HG02981 (cell line): ENCODE measurements around the gene ZNF331.
"Not testable (repeated sequence)": the region's sequence is repeated elsewhere in the genome, so short reads cannot be mapped to it uniquely, and the experiment has no call there.

ENCODE experiments used
- ATAC-seq: cut with Tn5 transposase; IDR thresholded peaks from one replicate; pipeline ENCODE4 v1.9.1; 2021; ENCODE audit warnings: mild to moderate bottlenecking, moderate library complexity; ENCODE audit not compliant: unreplicated experiment

ZNF331 gene

GRCh38 chr19:53537521-53538377 lies at the start of gene ZNF331:
ZNF331 (plus strand) TSS chr19:53538145; CDS start chr19:53569377, 31,232 bp downstream.
- peak; percentile 67 for ATAC-seq

DNA sequence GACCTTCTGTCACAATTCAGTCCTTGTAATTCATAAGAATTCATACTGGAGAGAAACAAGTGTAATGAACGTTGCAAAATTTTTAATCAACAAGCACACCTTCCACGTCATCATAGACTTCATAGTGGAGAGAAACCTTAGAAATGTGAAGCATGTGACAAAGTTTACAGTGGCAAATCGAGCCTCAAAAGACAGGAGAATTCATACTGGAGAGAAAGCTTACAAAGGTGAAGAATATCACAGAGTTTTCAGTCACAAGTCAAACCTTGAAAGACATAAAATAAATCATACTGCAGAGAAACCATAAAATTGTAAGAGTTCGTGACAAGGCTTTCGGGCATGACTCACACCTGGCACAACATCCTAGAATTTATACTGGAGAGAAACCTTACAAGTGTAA lies 45.8 kb upstream of the ZNF331 start:
- no peak for ATAC-seq

DNA sequence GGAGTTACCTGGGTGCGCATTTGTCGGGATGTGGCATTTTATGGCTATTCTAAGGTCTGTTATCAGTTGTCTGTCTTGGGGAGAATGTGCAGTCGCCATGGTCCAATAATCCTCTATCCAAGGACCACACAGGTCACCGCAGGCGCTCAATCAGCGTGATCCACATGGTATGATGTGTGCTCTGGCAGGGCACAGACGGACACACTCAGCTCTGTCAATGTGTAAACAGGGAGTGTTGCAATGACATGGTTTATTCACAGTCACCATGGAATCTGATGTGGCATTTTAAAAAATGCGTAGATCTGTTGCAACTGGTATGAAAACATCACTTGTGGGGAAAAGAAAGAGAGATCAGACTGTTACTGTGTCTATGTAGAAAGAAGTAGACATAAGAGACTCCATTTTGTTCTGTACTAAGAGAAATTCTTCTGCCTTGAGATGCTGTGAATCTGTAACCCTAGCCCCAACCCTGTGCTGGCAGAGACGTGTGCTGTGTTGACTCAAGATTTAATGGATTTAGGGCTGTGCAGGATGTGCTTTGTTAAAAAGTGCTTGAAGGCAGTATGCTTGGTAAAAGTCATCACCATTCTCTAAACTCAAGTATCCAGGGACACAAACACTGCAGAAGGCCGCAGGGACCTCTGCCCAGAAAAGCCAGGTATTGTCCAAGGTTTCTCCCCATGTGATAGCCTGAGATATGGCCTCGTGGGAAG lies 40.5 kb upstream of the ZNF331 start:
- not testable (repeated sequence) for ATAC-seq

DNA sequence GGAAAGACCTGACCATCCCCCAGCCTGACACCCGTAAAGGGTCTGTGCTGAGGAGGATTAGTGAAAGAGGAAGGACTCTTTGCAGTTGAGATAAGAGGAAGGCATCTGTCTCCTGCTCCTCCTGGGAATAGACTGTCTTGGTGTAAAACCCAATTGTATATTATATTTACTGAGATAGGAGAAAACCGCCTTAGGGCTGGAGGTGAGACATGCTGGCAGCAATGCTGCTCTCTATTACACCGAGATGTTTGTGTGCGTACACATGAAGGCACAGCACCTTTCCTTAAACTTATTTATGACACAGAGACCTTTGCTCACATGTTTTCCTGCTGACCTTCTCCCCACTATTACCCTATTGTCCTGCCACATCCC lies 39.9 kb upstream of the ZNF331 start:
- not testable (repeated sequence) for ATAC-seq

- not testable (repeated sequence) for ATAC-seq
Observed at GRCh38 chr19:53503151-53503550, 34.8 kb upstream of the ZNF331 start.

DNA sequence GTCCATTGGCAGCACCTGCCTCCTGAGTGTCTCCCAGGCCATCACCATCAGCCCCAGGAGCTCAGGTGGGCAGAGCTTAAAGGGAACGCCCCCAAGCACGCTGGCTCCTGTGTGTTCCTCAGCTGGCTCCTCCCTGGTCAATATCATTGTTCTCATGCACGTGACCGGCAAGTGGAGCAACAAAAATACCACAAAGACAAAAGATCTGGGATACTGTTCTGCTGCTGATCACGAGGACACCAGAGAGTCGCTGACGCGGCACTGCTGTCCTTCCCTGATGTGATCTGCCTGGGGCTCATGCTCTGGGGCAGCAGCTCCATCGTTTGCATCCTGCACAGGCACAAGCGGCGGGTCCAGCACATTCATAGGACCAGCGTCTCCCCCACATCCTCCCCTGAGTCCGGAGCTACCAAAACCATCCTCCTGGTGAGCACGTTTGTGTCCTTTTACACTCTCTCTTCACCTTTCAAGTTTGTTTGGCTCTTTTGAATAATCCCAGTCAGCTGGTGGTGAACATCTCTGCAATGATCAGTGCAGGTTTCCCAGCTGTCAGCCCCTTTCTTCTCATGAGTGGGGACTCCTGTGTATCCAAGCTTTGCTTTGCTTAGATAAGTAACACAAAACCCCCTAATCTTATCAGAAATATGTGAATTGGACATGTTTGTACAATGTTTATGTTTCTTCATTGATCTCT lies 34.1 kb upstream of the ZNF331 start:
- ATAC-seq = not testable (repeated sequence)

- ATAC-seq = not testable (repeated sequence)
Observed at GRCh38 chr19:53504365-53504703, 33.6 kb upstream of the ZNF331 start.

DNA sequence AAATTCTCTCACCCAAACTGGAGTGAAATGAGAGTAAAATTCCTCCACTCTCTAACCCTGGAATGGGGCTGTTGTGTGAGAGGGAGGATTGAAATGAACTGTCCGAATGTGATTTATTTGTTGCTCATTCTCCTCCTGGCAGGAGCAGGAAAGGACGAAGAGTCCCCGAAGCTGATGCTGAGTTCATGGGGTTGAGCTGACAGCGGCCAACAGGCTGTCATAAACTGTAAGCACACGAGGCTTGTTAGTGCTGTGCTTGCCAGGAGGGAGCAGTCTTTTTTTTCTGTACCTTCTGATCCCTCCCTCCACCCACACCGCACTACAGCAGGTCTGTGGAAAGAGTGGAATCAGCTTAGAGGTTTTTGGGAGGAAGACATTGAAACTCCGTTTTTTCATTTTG lies 33.1 kb upstream of the ZNF331 start:
- ATAC-seq = no peak

DNA sequence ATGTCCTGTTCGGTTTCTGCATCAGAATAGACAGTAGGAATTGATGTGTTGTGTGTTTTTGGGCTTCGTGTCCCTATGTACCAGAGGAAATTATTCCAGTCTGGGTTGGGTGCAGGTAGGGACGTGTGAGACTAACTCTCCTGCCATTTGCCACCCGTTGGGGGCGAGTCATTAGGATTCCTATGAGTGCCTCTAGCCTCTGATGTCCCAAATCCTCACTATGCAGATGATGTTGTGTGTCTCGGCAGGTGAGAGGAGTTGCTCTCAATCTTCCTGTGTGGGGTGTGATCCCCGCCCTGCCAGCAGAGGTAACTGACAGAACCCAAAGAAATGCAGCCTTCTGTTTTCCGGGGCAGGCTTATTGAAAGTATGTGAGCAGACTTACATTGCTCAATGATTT lies 31.2 kb upstream of the ZNF331 start:
- no peak for ATAC-seq

DNA sequence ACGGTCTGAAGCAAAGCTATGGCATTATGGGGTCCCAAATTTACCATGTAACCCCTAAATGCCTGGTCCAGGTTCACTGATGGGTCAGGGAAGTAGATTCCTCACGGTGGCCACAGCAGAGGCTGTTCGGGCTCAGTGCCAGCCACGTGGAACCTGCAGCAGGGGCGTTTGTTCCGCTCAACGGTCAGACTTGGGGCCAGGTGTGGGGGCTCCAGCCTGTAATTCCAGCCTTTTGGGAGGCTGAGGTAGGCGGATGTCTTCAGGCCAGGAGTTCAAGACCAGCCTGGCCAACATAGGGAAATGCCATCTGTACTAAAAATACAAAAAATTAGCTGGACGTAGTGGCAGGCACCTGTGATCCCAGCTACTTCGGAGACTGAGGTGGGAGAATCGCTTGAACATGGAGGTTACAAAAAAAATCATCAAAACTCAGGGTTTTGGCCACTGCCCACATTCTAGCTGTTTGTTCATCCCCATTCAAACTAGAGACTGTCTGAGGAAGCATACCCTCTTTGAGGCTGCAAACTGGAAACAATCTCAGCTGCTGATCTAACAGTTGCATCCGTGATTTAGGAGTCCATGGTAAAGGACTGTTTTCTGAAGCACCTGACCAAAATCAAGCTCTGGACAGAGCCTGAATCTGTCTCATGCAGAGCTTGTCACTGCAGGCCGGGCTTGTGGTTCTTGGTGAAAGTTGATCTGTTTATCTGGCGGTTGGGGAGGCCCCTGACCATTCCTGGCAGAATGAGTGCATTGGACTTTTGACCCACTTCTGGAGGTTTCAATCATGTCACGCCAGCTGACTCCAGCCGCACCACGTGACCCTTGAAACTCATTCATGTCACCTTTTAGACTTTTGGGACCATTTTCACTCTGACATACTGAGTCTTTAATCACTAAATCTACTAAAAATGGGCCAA lies 30.2 kb upstream of the ZNF331 start:
- no peak for ATAC-seq

DNA sequence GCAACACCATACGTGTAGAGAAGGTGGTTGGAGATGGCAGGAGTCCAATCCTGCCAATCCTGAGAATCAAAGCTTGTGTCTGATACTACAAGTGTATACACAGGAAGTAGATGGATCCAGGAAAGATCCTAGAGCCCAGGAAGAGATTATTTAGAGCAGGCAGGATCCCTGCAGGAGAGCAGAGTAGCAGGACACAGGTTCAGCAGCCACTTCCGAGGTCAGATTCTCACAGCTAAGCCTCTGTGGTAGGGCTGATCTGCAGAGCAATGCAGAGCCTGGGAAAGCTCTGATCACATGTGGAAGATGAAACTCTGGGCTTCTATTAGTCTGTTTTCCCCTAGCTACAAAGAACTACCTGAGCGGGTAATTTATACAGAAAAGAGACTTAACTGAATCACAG lies 28.5 kb upstream of the ZNF331 start:
- no peak for ATAC-seq

DNA sequence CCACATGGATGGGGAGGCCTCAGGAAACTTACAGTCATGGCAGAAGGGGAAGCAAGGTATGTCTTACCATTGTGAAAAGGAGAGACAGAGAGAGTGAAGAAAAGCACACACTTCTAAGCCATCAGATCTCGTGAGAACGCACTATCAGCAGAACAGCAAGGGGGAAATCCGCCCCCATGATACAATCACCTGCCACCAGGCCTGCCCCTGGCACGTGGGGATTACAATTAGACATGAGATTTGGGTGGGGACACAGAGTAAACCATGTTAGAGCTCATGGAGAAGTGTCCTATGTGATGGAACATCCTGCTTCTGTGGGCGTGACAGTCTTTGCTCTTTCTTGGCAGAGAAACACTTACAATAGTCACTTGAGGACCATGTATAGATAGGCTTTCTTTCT lies 28.1 kb upstream of the ZNF331 start:
- ATAC-seq = no peak

GRCh38 chr19:53511357-53511756 lies 26.6 kb upstream of the ZNF331 start:
- ATAC-seq = no peak

GRCh38 chr19:53511933-53512374 lies 26.0 kb upstream of the ZNF331 start:
- no peak for ATAC-seq

- not testable (repeated sequence) for ATAC-seq
Observed at GRCh38 chr19:53515047-53515446, 22.9 kb upstream of the ZNF331 start.

GRCh38 chr19:53517114-53517741 lies 20.7 kb upstream of the ZNF331 start:
- ATAC-seq = no peak

DNA sequence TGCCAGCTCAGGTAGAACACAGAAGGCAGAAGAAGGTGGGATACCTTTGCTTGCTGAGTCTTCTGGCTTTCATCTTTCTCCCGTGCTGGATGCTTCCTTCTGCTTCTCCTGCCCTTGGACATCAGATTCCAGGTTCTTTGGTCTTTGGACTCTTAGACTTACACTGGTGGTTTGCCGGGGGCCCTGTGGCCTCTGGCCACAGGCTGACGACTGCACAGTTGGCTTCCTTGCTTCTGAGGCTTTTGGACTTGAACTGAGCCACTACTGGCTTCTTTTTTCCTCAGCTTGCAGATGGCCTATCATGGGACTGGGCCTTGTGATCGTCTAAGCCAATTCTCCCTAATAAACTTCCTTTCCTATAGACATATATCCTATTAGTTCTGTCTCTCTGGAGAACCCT lies 19.8 kb upstream of the ZNF331 start:
- ATAC-seq = no peak

DNA sequence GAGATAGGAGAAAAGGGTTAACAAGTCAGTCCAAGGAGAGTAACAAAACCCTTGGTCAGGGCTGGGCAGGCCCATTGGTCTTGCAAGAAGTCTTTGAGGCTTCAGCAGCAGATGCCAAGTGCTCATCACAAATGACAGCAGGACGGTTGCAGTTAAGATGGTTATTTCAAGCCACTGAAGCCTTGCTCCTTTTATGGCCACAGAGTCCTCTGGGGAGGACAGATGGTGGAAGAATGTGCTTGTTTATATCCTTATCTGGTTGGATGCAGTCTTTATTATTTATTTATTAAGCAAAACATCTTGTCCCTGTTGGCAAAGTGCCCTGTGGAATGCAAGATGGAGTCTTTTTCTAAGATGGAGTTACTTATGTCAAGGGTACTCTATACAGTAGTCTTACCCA lies 19.2 kb upstream of the ZNF331 start:
- no peak for ATAC-seq

DNA sequence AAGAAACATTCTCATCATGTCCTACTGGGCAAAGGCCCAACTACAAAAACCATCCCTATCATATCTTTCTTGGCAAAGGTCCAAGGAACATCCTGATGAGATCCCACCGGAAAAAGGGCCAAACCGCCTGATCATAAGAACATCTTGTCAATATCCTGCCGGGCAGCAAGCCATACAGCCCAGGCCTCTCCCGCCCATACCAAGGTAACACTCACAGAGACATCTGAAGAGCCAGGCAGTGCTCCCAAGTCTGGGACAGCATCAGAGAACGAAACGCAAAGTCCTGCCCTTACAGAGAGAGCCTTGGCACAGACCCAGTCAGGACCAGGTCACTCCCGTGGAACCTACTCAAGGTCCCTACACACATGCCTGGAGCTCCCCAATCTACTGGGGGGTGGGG lies 18.5 kb upstream of the ZNF331 start:
- no peak for ATAC-seq

- ATAC-seq = no peak
Observed at GRCh38 chr19:53520163-53520546, 17.8 kb upstream of the ZNF331 start.
